Esophagus squamous epithelium (tissue), 5 donors: ENCODE data around the gene TIFAB. TPM values are rescaled to one million over a fixed set of nuclear protein-coding genes. Genes with fewer than 3 reads are reported as not detected.

Experiments
- DNase-seq: peaks from one replicate; lab custom pipeline; 2025; lab: John Stamatoyannopoulos, UW
- H3K27ac ChIP-seq, 4 donors: fragments of 200-600 bp; sonication (generic); one replicate each; pipeline ENCODE4 v1.5.1; 2016 to 2019; ENCODE audit warnings: mild to moderate bottlenecking in 1 of 4
- H3K27me3 ChIP-seq, 4 donors: fragments of 200-600 bp; sonication (generic); 1 replicate in 3 of 4; 2 replicates in 1 of 4; pipeline versions ENCODE4 v1.5.1 to v1.6.0; 2017 to 2021; ENCODE audit warnings: antibody characterized with exemption in 1 of 4
- H3K36me3 ChIP-seq, 3 donors: fragments of 200-600 bp; sonication (generic); one replicate each; pipeline ENCODE4 v1.5.1; 2016 to 2019
- H3K4me1 ChIP-seq, 3 donors: fragments of 200-600 bp; sonication (generic); one replicate each; pipeline ENCODE4 v1.5.1; 2017 to 2019
- H3K4me3 ChIP-seq, 4 donors: fragments of 200-600 bp; sonication (generic); 1 replicate in 3 of 4; 2 replicates in 1 of 4; pipeline ENCODE4 v1.5.1; 2016 to 2019; ENCODE audit warnings: mild to moderate bottlenecking in 2 of 4, moderate library complexity in 1 of 4
- H3K9me3 ChIP-seq, 3 donors: fragments of 200-600 bp; sonication (generic); one replicate each; pipeline ENCODE4 v1.5.1; 2016 to 2019
- POLR2A ChIP-seq, 4 donors: fragments of 450-650 bp; IDR thresholded peaks; one replicate each; pipeline ENCODE4 v1.6.1; 2017; ENCODE audit warnings: antibody characterized with exemption in 4 of 4, mild to moderate bottlenecking in 4 of 4, moderate library complexity in 3 of 4
- WGBS, 2 donors: methylation state at CpG; one replicate each; pipeline ENCODE4 v1.1.5; 2018; 5-methylcytosine and 5-hydroxymethylcytosine counted together
- intact Hi-C: fragments of 100-400 bp; cut with DNase I; formaldehyde crosslinking; loops from one replicate; pipeline ENCODE4 v1.15.0; 2022
- total RNA-seq, 4 donors: library from RNA; depleted of rRNA; stranded (reverse); fragments of >200 nt; gene quantifications; one replicate each; pipeline ENCODE4 v1.1.0, GENCODE V29; 2016
- TF ChIP-seq, protein P1 (sequence below), 6 experiments: fragments of 450-650 bp in 4 of 6; fragments of 200-600 bp in 2 of 6; sonication (generic) in 2 of 6; IDR thresholded peaks; one replicate each; pipeline ENCODE4 v1.5.1; 2016 to 2019; ENCODE audit warnings: antibody characterized with exemption in 6 of 6, mild to moderate bottlenecking in 4 of 6, moderate library complexity in 4 of 6
- donor health status: DM: yes; HTN: yes; CAD: no.

The TIFAB gene
- total RNA-seq, 4 donors from 2014 or later: under 0.01 to 0.18 (median 0.08) TPM; not detected in 1

DNA sequence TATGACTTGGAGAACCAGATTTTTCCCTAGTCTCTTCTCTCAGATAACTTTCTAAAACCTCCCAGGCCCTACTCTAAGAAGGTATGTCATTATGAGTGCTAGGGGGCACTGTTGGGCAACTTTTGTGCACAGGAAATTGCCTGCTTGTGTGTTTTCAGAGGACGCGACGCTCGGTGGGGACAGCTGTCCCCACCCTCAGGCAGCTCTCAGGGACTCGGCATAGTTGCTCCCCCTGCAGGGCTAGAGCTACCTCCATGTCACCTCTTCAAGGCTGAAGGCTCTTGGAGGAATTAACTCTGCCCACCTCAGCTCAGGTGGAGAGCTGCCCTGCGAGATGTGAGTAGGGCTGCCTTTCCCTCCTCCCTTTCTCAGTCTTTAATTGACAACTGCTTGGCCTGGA lies 10.2 kb upstream of the TIFAB start:
- no peaks in the 10 kb centered on the region for H3K9me3 ChIP-seq
- H3K4me3 ChIP-seq: no peak overlapping the region
- 4 to 13% methylated on average over 5 to 6 of the region's 6 CpGs for WGBS, 2 donors
- no peaks in the 10 kb centered on the region for H3K36me3 ChIP-seq
- H3K27me3 ChIP-seq: peaks cover 0 to 67% (median 0%) of the 10 kb centered on the region in 4 donors
- H3K27ac ChIP-seq: no peak overlapping the region
- TF ChIP-seq POLR2A (IDR thresholded peaks at IDR 0.05): no peak
- TF ChIP-seq, protein P1, sequence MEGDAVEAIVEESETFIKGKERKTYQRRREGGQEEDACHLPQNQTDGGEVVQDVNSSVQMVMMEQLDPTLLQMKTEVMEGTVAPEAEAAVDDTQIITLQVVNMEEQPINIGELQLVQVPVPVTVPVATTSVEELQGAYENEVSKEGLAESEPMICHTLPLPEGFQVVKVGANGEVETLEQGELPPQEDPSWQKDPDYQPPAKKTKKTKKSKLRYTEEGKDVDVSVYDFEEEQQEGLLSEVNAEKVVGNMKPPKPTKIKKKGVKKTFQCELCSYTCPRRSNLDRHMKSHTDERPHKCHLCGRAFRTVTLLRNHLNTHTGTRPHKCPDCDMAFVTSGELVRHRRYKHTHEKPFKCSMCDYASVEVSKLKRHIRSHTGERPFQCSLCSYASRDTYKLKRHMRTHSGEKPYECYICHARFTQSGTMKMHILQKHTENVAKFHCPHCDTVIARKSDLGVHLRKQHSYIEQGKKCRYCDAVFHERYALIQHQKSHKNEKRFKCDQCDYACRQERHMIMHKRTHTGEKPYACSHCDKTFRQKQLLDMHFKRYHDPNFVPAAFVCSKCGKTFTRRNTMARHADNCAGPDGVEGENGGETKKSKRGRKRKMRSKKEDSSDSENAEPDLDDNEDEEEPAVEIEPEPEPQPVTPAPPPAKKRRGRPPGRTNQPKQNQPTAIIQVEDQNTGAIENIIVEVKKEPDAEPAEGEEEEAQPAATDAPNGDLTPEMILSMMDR (IDR thresholded peaks at IDR 0.05): peak in 5 of 6 experiments; percentile 36 to 58 (median 39)
- H3K4me1 ChIP-seq: peaks cover 3 to 35% (median 12%) of the 10 kb centered on the region in 3 donors
- intact Hi-C loops: no loop called here
- no peak for DNase-seq

- H3K4me3 ChIP-seq: no peak overlapping the region
- intact Hi-C loops: no loop called here
- TF ChIP-seq POLR2A (IDR thresholded peaks at IDR 0.05): no peak
- TF ChIP-seq, protein P1 (IDR thresholded peaks at IDR 0.05): no peak
- no peak overlapping the region for H3K27ac ChIP-seq
- H3K36me3 ChIP-seq: no peaks in the 10 kb centered on the region
- no peak for DNase-seq
- H3K27me3 ChIP-seq: peaks cover 0 to 62% (median 0%) of the 10 kb centered on the region in 4 donors
- H3K4me1 ChIP-seq: peaks cover 3 to 33% (median 11%) of the 10 kb centered on the region in 3 donors
- WGBS, 2 donors: 74 to 91% methylated on average over 6 of the region's 7 CpGs
- H3K9me3 ChIP-seq: no peaks in the 10 kb centered on the region
Measured at GRCh38 chr5:135461481-135462151, 9.5 kb upstream of the TIFAB start.

DNA sequence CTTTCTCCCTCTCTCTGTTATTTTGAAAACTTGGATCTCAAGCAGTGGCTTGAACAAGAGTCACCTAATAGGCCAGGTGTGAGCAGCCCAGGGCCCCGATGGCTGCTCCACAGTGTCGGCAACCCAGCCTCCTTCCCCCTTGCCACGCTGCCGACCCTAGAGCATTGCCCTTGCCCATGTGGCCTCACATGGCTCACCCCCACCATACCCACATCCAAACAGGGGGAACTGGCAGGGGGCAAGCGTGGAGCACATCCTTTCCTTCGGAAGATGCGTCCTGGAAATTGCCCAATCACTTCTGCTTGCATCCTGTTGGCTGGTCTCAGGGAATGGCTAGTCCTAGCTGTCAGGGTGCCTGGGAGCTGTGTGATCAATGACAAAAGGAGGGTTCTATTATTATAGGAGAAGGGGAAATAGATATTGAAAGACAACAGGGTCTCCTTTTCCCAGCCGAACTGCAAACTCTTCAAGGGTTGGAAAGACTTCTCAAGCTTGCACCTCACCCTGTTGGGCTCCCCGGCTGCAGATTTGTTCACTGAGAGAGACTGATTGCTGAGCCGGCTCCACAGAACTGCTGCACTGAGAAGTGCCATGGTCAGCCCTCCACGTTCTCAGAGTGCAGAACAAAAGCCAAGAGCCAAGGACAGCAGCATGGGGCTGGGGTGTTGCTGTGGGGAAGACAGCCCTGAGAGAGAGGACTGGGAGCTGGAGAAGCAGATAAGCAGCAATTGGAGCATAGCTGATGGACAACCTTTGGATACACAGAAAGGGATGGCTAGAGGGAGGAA lies 8.3 kb upstream of the TIFAB start:
- TF ChIP-seq, protein P1 (IDR thresholded peaks at IDR 0.05): no peak
- TF ChIP-seq POLR2A (IDR thresholded peaks at IDR 0.05): no peak
- peaks cover 0 to 25% (median 6%) of the 10 kb centered on the region in 3 donors for H3K4me1 ChIP-seq
- H3K4me3 ChIP-seq: no peak overlapping the region
- no peak overlapping the region for H3K27ac ChIP-seq
- H3K27me3 ChIP-seq: peaks cover 0 to 63% (median 0%) of the 10 kb centered on the region in 4 donors
- no peaks in the 10 kb centered on the region for H3K36me3 ChIP-seq
- WGBS, 2 donors: 78 to 82% methylated on average over 7 to 9 of the region's 11 CpGs
- DNase-seq: no peak
- H3K9me3 ChIP-seq: no peaks in the 10 kb centered on the region
- intact Hi-C loops: no loop called here

DNA sequence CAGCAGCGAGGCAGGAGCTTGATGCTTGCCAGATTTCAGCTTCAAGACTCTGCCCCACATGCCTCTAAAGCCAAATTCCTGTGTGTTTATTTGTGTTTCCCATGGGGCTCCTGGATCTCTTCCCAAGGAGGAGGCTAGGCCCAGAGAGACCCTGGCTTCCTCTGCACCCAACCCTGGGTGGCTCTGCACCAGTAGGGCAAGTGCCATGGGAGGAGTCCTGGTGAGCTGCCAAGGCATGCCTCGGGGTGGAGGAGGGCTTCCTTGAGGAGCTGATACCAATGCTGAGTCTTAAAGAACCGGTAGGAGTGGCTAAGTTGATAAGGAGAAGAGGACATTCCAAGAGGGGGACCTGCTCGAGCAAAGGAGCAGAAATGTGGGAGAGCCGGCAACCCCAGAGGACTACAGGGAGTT lies 6.8 kb upstream of the TIFAB start:
- DNase-seq: no peak
- Histone ChIP-seq H3K4me3 (no peak overlapping the region), H3K27me3 (peaks cover 0 to 48% (median 0%) of the 10 kb centered on the region in 4 donors), H3K4me1 (peaks cover 0 to 25% (median 6%) of the 10 kb centered on the region in 3 donors), H3K27ac (no peak overlapping the region), H3K9me3 (no peaks in the 10 kb centered on the region), H3K36me3 (no peaks in the 10 kb centered on the region)
- TF ChIP-seq POLR2A (IDR thresholded peaks at IDR 0.05): no peak
- TF ChIP-seq, protein P1 (IDR thresholded peaks at IDR 0.05): no peak
- 39 to 40% methylated on average over 1 to 5 of the region's 5 CpGs for WGBS, 2 donors
- intact Hi-C loops: no loop called here

- peaks cover 0 to 25% (median 6%) of the 10 kb centered on the region in 3 donors for H3K4me1 ChIP-seq
- H3K4me3 ChIP-seq: no peak overlapping the region
- no peak for DNase-seq
- H3K27ac ChIP-seq: no peak overlapping the region
- H3K9me3 ChIP-seq: no peaks in the 10 kb centered on the region
- no peak for TF ChIP-seq POLR2A (IDR thresholded peaks at IDR 0.05)
- TF ChIP-seq, protein P1 (IDR thresholded peaks at IDR 0.05): no peak
- H3K27me3 ChIP-seq: peaks cover 0 to 43% (median 0%) of the 10 kb centered on the region in 4 donors
- WGBS, 2 donors: 95 to 100% methylated on average over 3 to 4 of the region's 4 CpGs
- intact Hi-C loops: no loop called here
- no peaks in the 10 kb centered on the region for H3K36me3 ChIP-seq
Measured at GRCh38 chr5:135458356-135458755, 6.2 kb upstream of the TIFAB start.
